ENCODE measurements around the gene NKX1-1.

GRCh38 chr4:1395941-1396805 is 10.1 kb downstream of the NKX1-1 start:
- no peak for TF ChIP-seq E2F1 (CRISPR knock-in tag; IDR thresholded peaks at IDR 0.05)
- no peak for TF ChIP-seq ESRRA (CRISPR knock-in tag; IDR thresholded peaks at IDR 0.05; ENCODE audit: borderline replicate concordance)
- TF ChIP-seq ZNF121 (CRISPR knock-in tag; IDR thresholded peaks at IDR 0.05) = no peak
- no peak for TF ChIP-seq NR2C2 (CRISPR knock-in tag; IDR thresholded peaks at IDR 0.05)
- TF ChIP-seq SMAD4 (CRISPR knock-in tag; IDR thresholded peaks at IDR 0.05) = no peak
- TF ChIP-seq ZBTB21 (CRISPR knock-in tag; IDR thresholded peaks at IDR 0.05; ENCODE audit: borderline replicate concordance) = no peak
- TF ChIP-seq CTCF (IDR thresholded peaks at IDR 0.05) = no peak
- TF ChIP-seq MAX (CRISPR knock-in tag; IDR thresholded peaks at IDR 0.05) = no peak
- no peak for TF ChIP-seq ATF1 (CRISPR knock-in tag; IDR thresholded peaks at IDR 0.05)
- TF ChIP-seq ZNF138 (CRISPR knock-in tag; conservative IDR thresholded peaks at IDR 0.05) = no peak
- TF ChIP-seq ZNF423 (CRISPR knock-in tag; IDR thresholded peaks at IDR 0.05) = no peak
- no peak for TF ChIP-seq ATF6 (CRISPR knock-in tag; IDR thresholded peaks at IDR 0.05)
- no peak for TF ChIP-seq E2F5 (CRISPR knock-in tag; IDR thresholded peaks at IDR 0.05)
- TF ChIP-seq ATF3 (CRISPR knock-in tag; conservative IDR thresholded peaks at IDR 0.05) = no peak
